SK-N-MC (cell line): ENCODE results near the gene LRRC27.

ENCODE experiments used
- EZH2 ChIP-seq: fragments of 200-600 bp; sonication (generic); IDR thresholded peaks from one replicate; pipeline ENCODE4 v1.6.1; 2017; ENCODE audit warnings: antibody characterized with exemption
- FOXP2 ChIP-seq: optimal IDR thresholded peaks from 2 replicates; pipeline ENCODE3; 2011; ENCODE audit warnings: mild to moderate bottlenecking, moderate library complexity; ENCODE audit not compliant: insufficient read depth; ENCODE audit errors: extremely low read length, control extremely low read depth

GRCh38 chr10:132329565-132330485 lies 2.2 kb upstream of the LRRC27 start:
- TF ChIP-seq EZH2 (no peak), FOXP2 (no peak)
